GM12892 (cell line): ENCODE results near the gene OSBPL8.

Experiments
- POLR2A ChIP-seq: IDR thresholded peaks from 2 replicates; pipeline ENCODE4 v1.6.1; 2011; ENCODE audit warnings: low read depth, low read length, control low read depth
- TAF1 ChIP-seq: IDR thresholded peaks from 2 replicates; pipeline ENCODE4 v1.6.1; 2011; ENCODE audit warnings: low read depth, mild to moderate bottlenecking, control low read depth, low read length, borderline replicate concordance

- TF ChIP-seq POLR2A (no peak), TAF1 (no peak)
These were observed 14.1 kb downstream of the OSBPL8 start for GRCh38 chr12:76545486-76545885.
